CD14-positive monocyte (primary cell): ENCODE data around the gene CIITA. TPM values are rescaled to one million over a fixed set of nuclear protein-coding genes. Genes with fewer than 3 reads are reported as not detected.
A peak's percentile ranks its signal among the peaks of the same experiment; 100 is the strongest.

Experiments
- DNase-seq, 3 donors: peaks; one replicate each; pipeline ENCODE4 v3.0.0-alpha.2; 2011 to 2022
- H2AFZ ChIP-seq: 2 replicates; pipeline ENCODE4 v1.6.0; 2012; ENCODE audit warnings: mild to moderate bottlenecking, low read depth, low read length, inconsistent platforms; ENCODE audit not compliant: insufficient read depth, poor library complexity, severe bottlenecking
- H3K27ac ChIP-seq, 2 donors: 1 replicate in 1 of 2; 2 replicates in 1 of 2; pipeline ENCODE4 v1.5.1; 2012 to 2013; ENCODE audit warnings: low read length in 2 of 2, control low read depth in 1 of 2, inconsistent platforms in 1 of 2, low read depth in 1 of 2, mild to moderate bottlenecking in 1 of 2
- H3K27me3 ChIP-seq, 2 donors: one replicate each; pipeline versions ENCODE4 v1.6.0 to v1.6.1; 2011 to 2013; ENCODE audit warnings: low read length in 2 of 2; ENCODE audit not compliant: control insufficient read depth in 2 of 2, insufficient read depth in 2 of 2
- H3K36me3 ChIP-seq, 2 donors: replicated peaks in 1 of 2; 1 replicate in 1 of 2; 2 replicates in 1 of 2; pipeline versions ENCODE4 v1.5.1 to v1.6.1; 2012 to 2013; ENCODE audit warnings: low read length in 2 of 2, control low read depth in 1 of 2, inconsistent platforms in 1 of 2, mild to moderate bottlenecking in 1 of 2; ENCODE audit not compliant: insufficient read depth in 2 of 2, control insufficient read depth in 1 of 2
- H3K4me1 ChIP-seq, 2 donors: 1 replicate in 1 of 2; 2 replicates in 1 of 2; pipeline versions ENCODE4 v1.5.1 to v1.6.1; 2012 to 2013; ENCODE audit warnings: low read length in 2 of 2, control low read depth in 1 of 2, inconsistent platforms in 1 of 2, mild to moderate bottlenecking in 1 of 2, moderate library complexity in 1 of 2; ENCODE audit not compliant: insufficient read depth in 2 of 2, control insufficient read depth in 1 of 2
- H3K4me2 ChIP-seq: replicated peaks from 2 replicates; pipeline ENCODE3; 2012; ENCODE audit warnings: low read length, moderate library complexity, mild to moderate bottlenecking; ENCODE audit not compliant: poor library complexity, severe bottlenecking; ENCODE audit errors: extremely low read depth
- H3K4me3 ChIP-seq, 3 experiments: fragments of 200-600 bp in 1 of 3; sonication (generic) in 1 of 3; replicated peaks in 1 of 3; 1 replicate in 2 of 3; 2 replicates in 1 of 3; pipeline ENCODE4 v1.5.1; 2011 to 2013; ENCODE audit warnings: low read length in 3 of 3, mild to moderate bottlenecking in 3 of 3, control low read depth in 2 of 3, low read depth in 2 of 3, inconsistent platforms in 1 of 3, moderate library complexity in 1 of 3
- H3K79me2 ChIP-seq: 2 replicates; pipeline ENCODE4 v1.6.0; 2012; ENCODE audit warnings: mild to moderate bottlenecking, control low read depth, inconsistent platforms, low read length, moderate library complexity; ENCODE audit not compliant: insufficient read depth
- H3K9ac ChIP-seq: 2 replicates; pipeline ENCODE4 v1.6.0; 2017; ENCODE audit warnings: low read length, mild to moderate bottlenecking; ENCODE audit not compliant: insufficient read depth, poor library complexity, severe bottlenecking
- H3K9me3 ChIP-seq, 2 donors: replicated peaks in 1 of 2; 1 replicate in 1 of 2; 2 replicates in 1 of 2; pipeline versions ENCODE4 v1.5.1 to v1.6.1; 2012 to 2013; ENCODE audit warnings: low read length in 2 of 2, control low read depth in 1 of 2; ENCODE audit not compliant: control insufficient read depth in 1 of 2, insufficient read depth in 1 of 2
- H4K20me1 ChIP-seq: 2 replicates; pipeline ENCODE4 v1.6.0; 2012; ENCODE audit warnings: mild to moderate bottlenecking, low read length, control low read depth, moderate library complexity; ENCODE audit not compliant: insufficient read depth
- H3K27ac Mint-ChIP-seq, 7 donors: one replicate each; pipeline ENCODE4 v1.8.0; 2020; ENCODE audit warnings: mild to moderate bottlenecking in 7 of 7, mixed read lengths in 7 of 7, moderate library complexity in 6 of 7, inconsistent platforms in 2 of 7
- H3K27me3 Mint-ChIP-seq, 3 donors: one replicate each; pipeline ENCODE4 v1.8.0; 2021 to 2022; ENCODE audit warnings: low read depth in 3 of 3, mild to moderate bottlenecking in 3 of 3, mixed read lengths in 3 of 3, moderate library complexity in 3 of 3, inconsistent platforms in 1 of 3
- H3K36me3 Mint-ChIP-seq, 2 donors: one replicate each; pipeline ENCODE4 v1.8.0; 2020; ENCODE audit warnings: mixed read lengths in 2 of 2, inconsistent platforms in 1 of 2, mild to moderate bottlenecking in 1 of 2
- H3K4me1 Mint-ChIP-seq: one replicate; pipeline ENCODE4 v1.8.0; 2020; ENCODE audit warnings: mild to moderate bottlenecking, mixed read lengths
- H3K4me3 Mint-ChIP-seq, 2 donors: one replicate each; pipeline ENCODE4 v1.8.0; 2020; ENCODE audit warnings: mild to moderate bottlenecking in 2 of 2, mixed read lengths in 2 of 2, moderate library complexity in 1 of 2
- H3K9me3 Mint-ChIP-seq, 7 donors: one replicate each; pipeline ENCODE4 v1.8.0; 2020 to 2022; ENCODE audit warnings: mixed read lengths in 7 of 7, mild to moderate bottlenecking in 6 of 7, moderate library complexity in 6 of 7, inconsistent platforms in 2 of 7
- CTCF ChIP-seq: fragments of 200-600 bp; IDR thresholded peaks from one replicate; pipeline ENCODE4 v1.8.0; 2022; ENCODE audit warnings: antibody characterized with exemption, mild to moderate bottlenecking
- WGBS: methylation state at CpG from one replicate; pipeline ENCODE4 v1.1.5; 2013; ENCODE audit warnings: missing lambda C conversion rate; ENCODE audit not compliant: insufficient coverage; 5-methylcytosine and 5-hydroxymethylcytosine counted together
- intact Hi-C, 2 donors: fragments of 100-400 bp; cut with micrococcal nuclease; formaldehyde crosslinking; loops; one replicate each; pipeline versions ENCODE4 v1.15.0 to v1.15.1; 2023
- polyA plus RNA-seq, 3 donors: library from polyadenylated mRNA; depleted of rRNA in 1 of 3; unstranded in 2 of 3; stranded (reverse) in 1 of 3; fragments of 300-500 nt in 2 of 3; fragments of >200 nt in 1 of 3; fragmentation: Illumina TruSeq in 2 of 3; gene quantifications; 1 replicate in 2 of 3; 2 replicates in 1 of 3; pipeline ENCODE4 v1.2.3, GENCODE V29; 2012 to 2021

Gene CIITA
- polyA plus RNA-seq, 3 donors: 15.6 to 178 (median 22.1) TPM

GRCh38 chr16:10840703-10841102 lies 36.3 kb upstream of the CIITA start:
- Histone ChIP-seq H3K27ac (no peak overlapping the region), H3K4me2 (no peak overlapping the region), H3K9ac (no peak overlapping the region), H3K27me3 (no peaks in the 10 kb centered on the region), H4K20me1 (no peaks in the 10 kb centered on the region), H2AFZ (no peak overlapping the region), H3K79me2 (no peaks in the 10 kb centered on the region), H3K9me3 (no peaks in the 10 kb centered on the region), H3K36me3 (no peaks in the 10 kb centered on the region), H3K4me1 (peaks cover 29 to 35% of the 10 kb centered on the region in 2 donors), H3K4me3 (no peak overlapping the region)
- Mint-ChIP-seq H3K36me3 (no peaks in the 10 kb centered on the region), H3K27me3 (peaks cover 0 to 3% (median 0%) of the 10 kb centered on the region in 3 donors), H3K4me1 (peaks cover 36% of the 10 kb centered on the region), H3K4me3 (no peak overlapping the region), H3K9me3 (peaks cover 0 to 3% (median 0%) of the 10 kb centered on the region in 7 donors), H3K27ac (no peak overlapping the region)
- no peak for TF ChIP-seq CTCF
- DNase-seq: no peak
- intact Hi-C loops: loop anchor here in 1 of 2 donors (5.0 kb wide), 1 partner anchor 37 kb away; the partner anchor contains the start of gene CIITA
- 94% methylated on average over 13 of the region's 16 CpGs for WGBS

- H3K9me3 ChIP-seq: no peaks in the 10 kb centered on the region
- H3K4me3 Mint-ChIP-seq: peak overlapping the region; percentile 17 to 84
- H3K27me3 ChIP-seq: no peaks in the 10 kb centered on the region
- H3K27me3 Mint-ChIP-seq: peaks cover 0 to 7% (median 1%) of the 10 kb centered on the region in 3 donors
- no peaks in the 10 kb centered on the region for H4K20me1 ChIP-seq
- no peaks in the 10 kb centered on the region for H3K36me3 ChIP-seq
- no peaks in the 10 kb centered on the region for H3K36me3 Mint-ChIP-seq
- WGBS: 6% methylated on average over 3 of the region's 14 CpGs
- H3K9ac ChIP-seq: peak overlapping the region; percentile 9
- no peak overlapping the region for H2AFZ ChIP-seq
- H3K27ac Mint-ChIP-seq: peak overlapping the region; percentile 82 to 96 (median 91)
- intact Hi-C loops: loop anchor here in 1 of 2 donors (2.0 kb wide), 1 partner anchor 34 kb away; no protein-coding TSS in a partner anchor
- no peak for TF ChIP-seq CTCF
- H3K4me2 ChIP-seq: peak overlapping the region; percentile 73
- H3K79me2 ChIP-seq: no peaks in the 10 kb centered on the region
- peaks cover 77 to 84% of the 10 kb centered on the region in 2 donors for H3K4me1 ChIP-seq
- H3K9me3 Mint-ChIP-seq: peaks cover 0 to 1% (median 0%) of the 10 kb centered on the region in 7 donors
- peak overlapping the region in 1 of 3 experiments; percentile 66 for H3K4me3 ChIP-seq
- H3K27ac ChIP-seq: peak overlapping the region; percentile 72 to 86
- peaks cover 85% of the 10 kb centered on the region for H3K4me1 Mint-ChIP-seq
- peak; percentile 39 to 65 (median 58) for DNase-seq
Measured at GRCh38 chr16:10846213-10846998, 30.6 kb upstream of the CIITA start.
